Measurements from ENCODE around the gene KRTAP10-9.
"Not testable (repeated sequence)": the region's sequence is repeated elsewhere in the genome, so short reads cannot be mapped to it uniquely, and the experiment has no call there.

KRTAP10-9 gene

DNA sequence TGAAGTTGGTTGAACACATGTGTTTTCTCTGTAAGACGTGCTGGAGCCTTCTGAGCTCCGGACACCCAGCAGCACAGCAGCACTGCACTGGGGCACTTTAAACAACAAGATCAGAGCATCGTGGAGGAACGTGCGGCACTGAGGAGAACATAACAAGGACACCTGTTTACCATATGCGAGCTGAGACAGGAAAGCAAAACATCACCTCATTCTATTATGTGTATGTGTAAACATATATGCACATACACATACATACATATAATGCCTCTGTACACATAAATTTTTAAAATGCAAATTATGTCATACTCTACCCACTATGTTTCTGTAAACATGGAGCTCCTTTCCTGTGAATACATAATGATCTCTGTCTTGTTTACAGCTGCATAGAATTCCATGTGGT lies 31.4 kb upstream of the KRTAP10-9 start:
- in situ Hi-C loops (cut with MboI; ENCODE audit: low sequenced_read_pairs) = no loop called here

DNA sequence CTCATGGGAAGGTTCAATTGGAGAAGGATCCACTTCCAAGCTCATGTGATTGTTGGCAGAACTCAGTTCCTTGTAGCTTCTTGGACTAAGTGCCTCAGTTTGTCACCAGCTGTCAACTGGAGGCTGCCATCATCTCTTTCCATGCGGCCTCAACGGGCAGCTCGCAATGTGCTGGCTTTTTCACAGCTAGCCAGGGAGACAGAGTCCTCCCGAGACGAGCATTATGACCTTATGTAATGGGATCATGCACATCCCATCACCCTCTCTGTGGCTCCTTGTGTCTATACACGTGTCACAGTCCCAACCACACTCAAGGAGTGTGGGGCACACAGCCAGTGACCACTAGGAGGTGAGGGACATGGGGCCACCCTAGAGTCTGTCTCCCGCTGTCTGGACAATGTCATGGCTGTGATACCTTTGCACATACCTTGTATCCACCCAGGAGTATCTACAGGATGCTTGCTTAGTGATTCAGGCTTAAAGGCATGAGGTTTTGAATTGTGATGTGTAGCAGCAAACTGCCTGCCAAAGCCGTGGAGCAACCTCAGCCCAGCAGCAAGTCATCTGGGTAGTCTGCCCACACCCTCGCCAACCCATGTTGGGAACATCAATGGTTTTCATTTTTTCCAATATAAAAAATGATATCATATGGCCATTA lies 30.7 kb upstream of the KRTAP10-9 start:
- in situ Hi-C loops (cut with MboI; ENCODE audit: low sequenced_read_pairs) = no loop called here

DNA sequence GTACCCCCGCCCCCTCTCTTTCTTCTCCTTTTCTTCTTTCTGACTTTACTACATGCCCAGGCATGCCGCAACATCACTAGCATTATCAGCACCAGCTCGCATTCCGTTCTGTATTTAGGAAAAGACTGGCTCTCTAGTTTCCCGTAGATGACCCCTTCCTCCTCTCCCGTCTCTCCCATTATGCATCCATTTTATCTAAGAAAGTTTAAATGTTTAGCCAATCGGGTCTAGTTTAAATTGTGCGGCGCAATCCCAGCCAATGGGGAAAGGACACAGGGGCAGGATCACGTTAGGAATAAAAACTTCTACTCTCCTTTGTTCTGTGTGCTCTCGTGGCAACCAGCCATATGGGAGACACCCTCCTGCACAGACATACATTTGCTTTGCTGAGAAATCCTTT lies 28.8 kb upstream of the KRTAP10-9 start:
- in situ Hi-C loops (cut with MboI; ENCODE audit: low sequenced_read_pairs) = no loop called here

DNA sequence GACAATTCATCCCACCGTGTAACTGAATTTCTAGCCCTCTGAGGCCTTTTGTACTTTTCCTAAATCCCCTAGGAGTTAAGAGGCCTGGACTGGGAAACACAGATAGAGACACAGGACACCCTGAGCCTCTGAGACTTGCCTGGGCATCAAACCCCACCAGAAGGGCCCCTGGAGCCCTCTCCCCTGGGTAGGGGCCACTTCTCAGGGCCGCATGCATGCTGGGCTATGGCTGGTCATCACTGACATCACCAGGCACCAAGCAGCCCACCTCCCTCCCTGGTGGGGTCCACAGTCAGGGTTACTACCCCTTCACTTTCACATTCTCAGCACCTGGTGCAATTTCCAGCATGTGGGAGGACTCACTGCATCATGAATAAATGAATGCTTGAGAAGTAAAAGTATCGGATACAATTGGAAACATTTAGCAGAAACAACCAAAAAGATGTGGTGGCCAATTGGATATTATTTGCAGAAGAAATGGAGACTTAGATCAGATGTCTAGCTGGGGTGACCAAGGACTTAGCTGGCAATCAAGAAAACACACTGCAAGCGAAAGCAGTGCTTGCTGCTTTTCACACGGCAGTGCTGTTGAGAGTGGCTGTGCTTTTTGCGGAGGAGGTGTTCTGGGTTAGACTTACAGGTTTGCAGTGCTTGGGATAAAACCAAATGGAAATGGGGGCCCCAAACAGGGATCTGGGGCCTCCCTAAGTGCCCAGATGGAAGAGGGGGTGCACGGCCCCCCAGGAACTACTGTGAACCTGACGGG lies 27.4 kb upstream of the KRTAP10-9 start:
- in situ Hi-C loops (cut with MboI; ENCODE audit: low sequenced_read_pairs) = no loop called here

DNA sequence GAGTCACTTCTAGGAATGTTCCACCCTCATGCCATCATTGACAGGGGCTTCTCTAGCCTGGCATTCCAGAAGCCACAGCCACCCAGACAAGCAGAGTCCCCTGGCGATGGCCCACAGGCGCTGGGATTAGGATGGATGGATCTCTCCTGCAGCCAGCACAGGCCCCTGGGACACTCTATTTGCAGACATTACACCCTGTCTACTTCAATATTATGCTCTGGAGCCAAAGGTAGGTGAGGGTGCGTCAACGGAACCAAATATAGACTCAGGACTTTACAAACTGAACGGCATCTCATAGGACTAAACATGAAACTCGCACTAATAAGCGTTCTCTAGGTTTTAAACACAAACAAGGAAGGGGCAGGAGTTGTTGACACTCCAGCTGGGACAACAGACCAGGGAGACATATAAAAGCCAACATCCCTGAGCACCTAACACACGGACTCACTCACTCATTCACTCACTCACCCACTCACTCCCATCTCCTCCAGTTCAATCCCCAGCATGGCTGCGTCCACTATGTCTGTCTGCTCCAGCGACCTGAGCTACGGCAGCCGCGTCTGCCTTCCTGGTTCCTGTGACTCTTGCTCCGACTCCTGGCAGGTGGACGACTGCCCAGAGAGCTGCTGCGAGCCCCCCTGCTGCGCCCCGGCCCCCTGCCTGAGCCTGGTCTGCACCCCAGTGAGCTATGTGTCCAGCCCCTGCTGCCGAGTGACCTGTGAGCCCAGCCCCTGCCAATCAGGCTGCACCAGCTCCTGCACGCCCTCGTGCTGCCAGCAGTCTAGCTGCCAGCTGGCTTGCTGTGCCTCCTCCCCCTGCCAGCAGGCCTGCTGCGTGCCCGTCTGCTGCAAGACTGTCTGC lies 26.5 kb upstream of the KRTAP10-9 start, which contains the start of gene KRTAP10-7:
Gene KRTAP10-7, plus strand, starts transcription at position 480 of the 861 bp plus-strand sequence. Its CDS starts 25 bp downstream, at position 505.
- in situ Hi-C loops (cut with MboI; ENCODE audit: low sequenced_read_pairs) = not testable (repeated sequence)

DNA sequence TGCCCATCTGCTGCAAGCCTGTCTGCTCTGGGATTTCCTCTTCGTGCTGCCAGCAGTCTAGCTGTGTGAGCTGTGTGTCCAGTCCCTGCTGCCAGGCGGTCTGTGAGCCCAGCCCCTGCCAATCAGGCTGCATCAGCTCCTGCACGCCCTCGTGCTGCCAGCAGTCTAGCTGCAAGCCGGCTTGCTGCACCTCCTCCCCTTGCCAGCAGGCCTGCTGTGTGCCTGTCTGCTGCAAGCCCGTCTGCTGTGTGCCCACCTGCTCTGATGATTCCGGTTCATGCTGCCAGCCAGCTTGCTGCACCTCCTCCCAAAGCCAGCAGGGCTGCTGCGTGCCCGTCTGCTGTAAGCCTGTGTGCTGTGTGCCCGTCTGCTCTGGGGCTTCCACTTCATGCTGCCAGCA lies 25.8 kb upstream of the KRTAP10-9 start:
- in situ Hi-C loops (cut with MboI; ENCODE audit: low sequenced_read_pairs) = not testable (repeated sequence)

DNA sequence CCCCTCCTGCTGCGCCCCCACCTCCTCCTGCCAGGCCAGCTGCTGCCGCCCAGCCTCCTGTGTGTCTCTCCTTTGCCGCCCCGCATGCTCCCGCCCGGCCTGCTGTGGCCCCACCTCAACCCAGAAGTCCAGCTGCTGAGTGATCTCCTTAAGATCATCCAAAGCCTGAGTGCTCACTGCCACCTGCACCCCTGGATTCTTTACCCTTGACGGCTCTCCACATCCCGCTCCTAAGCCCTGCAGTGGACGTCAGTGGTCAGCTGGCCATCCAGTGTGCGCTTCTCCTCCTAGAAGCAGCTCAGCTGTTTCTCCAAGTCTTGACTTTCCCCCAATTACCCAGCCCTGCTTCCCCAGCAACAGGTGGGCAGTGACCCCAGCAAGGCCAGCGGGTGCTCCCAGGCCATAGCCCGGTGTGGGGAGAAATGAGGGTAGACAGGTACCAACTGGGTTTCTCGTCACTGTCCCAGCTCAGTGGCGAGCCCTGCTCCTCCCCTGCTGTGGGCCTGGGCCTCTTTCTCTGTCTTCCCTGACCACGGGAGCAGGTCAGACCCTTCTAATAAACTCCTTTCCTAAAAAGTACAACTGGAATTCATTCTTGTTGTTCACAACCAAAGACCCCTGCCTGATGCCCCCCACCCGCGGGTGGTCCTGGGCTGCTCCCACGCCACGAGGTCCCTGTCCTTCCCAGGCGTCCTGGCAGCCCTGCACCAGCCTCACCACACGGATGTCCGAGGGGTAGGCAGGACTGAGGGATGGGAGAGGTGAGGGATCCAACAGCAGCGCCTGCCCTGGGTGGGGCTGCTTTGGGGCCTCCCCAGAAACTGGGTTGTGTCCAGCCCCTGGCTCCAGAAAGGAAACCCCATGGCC lies 25.1 kb upstream of the KRTAP10-9 start:
- in situ Hi-C loops (cut with MboI; ENCODE audit: low sequenced_read_pairs) = no loop called here

DNA sequence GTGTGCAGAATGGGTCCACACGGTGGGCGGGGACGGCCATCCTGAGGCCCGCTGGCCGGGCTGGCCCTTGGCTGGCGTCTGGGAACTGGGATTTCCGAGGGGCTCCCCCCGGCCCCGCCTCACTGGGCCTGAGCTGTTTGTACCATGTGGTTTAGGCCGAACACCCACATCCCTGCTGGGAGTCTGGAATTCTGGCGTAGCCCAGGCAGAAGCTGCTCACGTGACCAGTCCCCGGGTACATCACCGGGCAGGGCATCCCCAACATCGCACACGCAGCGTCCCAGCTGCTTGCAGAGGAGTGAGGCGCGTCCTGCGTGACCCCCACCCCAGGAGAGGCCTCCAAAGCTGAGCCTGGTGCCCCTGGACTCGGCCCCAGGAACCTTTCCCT lies 24.4 kb upstream of the KRTAP10-9 start:
- in situ Hi-C loops (cut with MboI; ENCODE audit: low sequenced_read_pairs) = no loop called here

DNA sequence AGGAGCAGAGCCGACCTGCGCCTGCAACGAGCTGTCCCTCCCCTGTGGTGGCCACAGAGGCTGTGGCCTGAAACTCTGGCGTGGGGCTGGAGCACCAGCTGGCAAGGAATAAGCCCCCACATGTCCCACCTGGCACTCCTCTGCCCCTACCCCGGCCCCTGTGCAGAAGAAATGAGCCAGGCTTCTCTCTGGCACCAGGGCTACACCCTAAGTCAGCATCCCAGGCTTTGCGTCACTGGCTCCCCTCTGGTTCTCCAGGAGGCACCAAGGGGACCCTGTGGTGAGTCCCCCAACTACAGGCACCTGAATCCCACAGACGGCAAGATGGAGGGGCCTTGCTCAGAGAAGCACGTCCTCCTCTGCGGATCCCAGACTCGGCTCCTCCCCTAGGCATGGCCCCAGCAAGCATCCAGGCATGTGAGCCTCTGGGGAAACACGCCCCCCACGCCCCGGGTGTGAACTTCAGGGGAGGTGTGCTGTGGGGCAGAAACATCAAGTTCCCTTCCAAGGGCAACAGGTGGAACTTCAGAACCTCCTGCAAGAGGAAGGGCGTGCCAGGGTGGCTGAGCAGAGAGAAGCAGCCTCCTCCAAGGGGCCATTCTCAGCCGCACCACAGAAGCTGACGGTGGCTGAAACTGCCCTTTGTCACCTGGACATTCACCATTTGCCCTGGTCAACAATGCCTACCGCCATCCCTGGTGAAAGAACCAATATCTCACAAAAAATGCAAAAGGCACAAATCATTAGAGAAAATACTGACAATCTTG lies 23.6 kb upstream of the KRTAP10-9 start:
- in situ Hi-C loops (cut with MboI; ENCODE audit: low sequenced_read_pairs) = no loop called here

DNA sequence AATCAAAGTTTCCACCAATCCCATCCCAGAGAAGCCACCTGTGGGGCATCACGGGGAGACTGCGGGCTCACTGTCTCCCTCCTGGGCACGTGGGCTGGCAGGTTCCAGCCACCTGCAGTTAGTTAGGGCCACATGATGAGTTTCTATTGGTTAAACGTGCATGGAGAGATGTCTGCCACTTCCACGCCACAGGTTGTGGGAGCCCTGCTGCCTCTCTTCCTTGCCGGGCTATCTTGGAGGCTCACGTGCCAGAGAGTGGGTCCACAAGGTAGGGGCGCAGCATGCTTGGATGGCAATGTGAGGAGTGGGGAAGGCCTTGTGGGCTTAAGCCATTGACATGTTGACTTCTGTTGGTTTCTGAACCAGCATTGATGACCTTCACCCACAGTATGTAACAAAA lies 23.0 kb upstream of the KRTAP10-9 start:
- in situ Hi-C loops (cut with MboI; ENCODE audit: low sequenced_read_pairs) = no loop called here

DNA sequence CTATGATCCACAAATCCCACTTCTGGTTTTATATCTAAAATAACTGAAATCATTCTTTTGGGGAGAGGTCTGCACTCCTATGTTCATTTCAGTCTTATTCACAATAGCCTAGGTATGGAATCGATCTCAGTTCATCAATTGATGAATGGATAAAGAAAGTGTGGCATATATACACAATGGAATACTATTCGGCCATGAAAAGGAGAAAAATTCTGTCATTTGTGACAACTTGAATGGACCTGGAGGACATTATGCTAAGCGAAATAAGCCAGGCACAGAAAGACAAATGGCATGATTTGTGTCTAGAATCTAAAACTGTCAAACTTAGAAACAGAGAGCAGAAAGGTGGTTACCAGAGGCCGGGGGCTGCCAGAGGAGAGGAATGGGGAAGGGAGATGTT lies 20.4 kb upstream of the KRTAP10-9 start:
- in situ Hi-C loops (cut with MboI; ENCODE audit: low sequenced_read_pairs) = no loop called here

DNA sequence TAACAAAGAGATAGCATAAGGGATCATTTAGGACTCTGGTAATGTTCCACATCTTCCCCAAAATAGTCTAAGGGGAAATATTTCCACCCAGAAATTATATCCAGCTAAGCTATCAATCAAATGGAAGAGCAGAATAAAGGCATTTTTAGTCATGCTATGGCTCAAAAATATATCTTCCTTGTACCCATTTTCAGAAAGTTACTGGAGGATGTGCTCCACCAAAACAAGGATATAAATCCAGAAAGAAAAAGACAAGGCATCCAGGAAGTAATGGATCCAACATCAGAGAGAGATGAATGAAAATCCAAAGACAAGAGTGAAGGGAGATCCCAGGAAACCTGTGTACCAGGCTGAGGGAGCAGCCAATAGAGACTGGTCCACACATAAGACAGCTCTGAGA lies 17.7 kb upstream of the KRTAP10-9 start:
- in situ Hi-C loops (cut with MboI; ENCODE audit: low sequenced_read_pairs) = no loop called here

DNA sequence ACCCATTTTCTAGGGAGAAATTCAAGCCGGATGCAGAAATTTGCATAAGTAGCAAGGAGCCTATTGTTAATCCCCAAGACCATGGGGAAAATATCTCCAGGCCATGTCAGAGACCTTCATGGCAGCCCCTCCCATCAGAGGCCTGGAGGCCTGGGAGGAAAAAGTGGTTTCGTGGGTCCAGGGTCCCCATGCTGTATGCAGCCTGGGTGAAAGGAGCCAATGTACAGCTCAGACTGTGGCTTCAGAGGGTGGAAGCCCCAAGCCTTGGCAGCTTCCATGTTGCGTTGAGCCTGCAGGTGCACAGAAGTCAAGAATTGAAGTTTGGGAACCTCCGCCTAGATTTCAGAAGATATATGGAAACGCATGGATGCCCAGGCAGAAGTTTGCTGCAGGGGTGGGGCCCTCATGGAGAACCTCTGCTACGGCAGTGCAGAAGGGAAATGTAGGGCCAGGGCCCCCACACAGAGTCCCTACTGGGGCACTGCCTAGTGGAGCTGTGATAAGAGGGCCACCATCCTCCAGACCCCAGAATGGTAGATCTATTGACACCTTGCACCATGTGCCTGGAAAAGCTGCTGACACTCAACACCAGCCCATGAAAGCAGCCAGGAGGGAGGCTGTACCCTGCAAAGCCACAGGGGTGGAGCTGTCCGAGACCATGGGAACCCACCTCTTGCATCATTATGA lies 16.6 kb upstream of the KRTAP10-9 start:
- in situ Hi-C loops (cut with MboI; ENCODE audit: low sequenced_read_pairs) = not testable (repeated sequence)

DNA sequence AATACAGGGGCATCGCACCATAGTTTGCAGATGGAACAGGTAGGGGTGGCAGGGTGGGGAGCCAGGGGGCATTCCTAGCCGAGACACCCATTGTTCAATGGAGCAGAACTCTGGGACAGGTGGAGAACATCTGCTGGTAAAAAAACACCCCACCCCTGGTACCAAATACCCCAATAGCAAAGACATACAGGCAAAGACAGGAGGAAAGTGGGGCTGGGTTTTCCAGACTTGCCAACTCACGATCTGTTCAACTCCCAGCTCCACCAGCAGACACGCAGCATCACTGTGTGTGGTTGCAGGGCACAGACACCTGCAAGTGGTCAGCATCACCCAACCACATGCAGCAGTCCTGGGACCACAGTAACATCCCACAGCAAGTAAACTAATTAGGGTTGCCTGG lies 15.3 kb upstream of the KRTAP10-9 start:
- in situ Hi-C loops (cut with MboI; ENCODE audit: low sequenced_read_pairs) = no loop called here

DNA sequence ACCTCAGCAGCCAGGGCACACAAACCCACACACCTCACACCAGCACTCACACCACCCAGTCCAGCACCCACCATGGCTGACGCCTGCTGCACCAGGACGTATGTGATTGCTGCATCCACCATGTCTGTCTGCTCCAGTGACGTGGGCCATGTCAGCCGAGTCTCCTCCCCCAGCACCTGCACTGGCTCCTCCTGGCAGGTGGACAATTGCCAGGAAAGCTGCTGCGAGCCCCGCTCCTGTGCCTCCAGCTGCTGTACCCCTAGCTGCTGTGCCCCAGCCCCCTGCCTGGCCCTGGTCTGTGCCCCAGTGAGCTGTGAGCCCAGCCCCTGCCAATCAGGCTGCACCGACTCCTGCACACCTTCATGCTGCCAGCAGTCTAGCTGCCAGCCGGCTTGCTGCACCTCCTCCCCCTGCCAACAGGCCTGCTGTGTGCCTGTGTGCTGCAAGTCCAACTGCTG lies 14.8 kb upstream of the KRTAP10-9 start, which contains the start of gene KRTAP10-8:
Gene KRTAP10-8, plus strand, starts transcription at position 51 of the 458 bp plus-strand sequence. Its CDS starts 22 bp downstream, at position 73.
- in situ Hi-C loops (cut with MboI; ENCODE audit: low sequenced_read_pairs) = no loop called here

DNA sequence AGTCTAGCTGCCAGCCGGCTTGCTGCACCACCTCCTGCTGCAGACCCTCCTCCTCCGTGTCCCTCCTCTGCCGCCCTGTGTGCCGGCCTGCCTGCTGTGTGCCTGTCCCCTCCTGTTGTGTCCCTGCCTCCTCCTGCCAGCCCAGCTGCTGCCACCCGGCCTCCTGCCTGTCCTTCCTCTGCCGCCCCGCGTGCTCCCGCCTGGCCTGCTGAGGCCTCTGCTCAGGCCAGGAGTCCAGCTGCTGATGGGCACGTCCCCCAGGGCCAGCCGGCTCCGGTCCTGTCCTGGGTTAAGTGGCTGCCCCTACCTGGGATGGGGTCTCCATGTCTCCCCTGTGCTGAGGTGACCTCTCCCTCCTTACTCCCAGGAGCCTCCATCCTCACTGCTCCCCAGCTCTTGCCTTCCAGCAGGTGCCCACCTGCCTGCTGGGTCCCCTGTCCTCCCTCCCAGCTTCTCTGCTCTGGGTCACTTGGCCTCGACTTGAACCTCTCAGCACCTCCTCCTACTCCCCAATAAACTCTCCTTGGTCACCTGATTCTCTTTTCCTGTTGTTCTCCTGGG lies 14.1 kb upstream of the KRTAP10-9 start:
- in situ Hi-C loops (cut with MboI; ENCODE audit: low sequenced_read_pairs) = no loop called here

DNA sequence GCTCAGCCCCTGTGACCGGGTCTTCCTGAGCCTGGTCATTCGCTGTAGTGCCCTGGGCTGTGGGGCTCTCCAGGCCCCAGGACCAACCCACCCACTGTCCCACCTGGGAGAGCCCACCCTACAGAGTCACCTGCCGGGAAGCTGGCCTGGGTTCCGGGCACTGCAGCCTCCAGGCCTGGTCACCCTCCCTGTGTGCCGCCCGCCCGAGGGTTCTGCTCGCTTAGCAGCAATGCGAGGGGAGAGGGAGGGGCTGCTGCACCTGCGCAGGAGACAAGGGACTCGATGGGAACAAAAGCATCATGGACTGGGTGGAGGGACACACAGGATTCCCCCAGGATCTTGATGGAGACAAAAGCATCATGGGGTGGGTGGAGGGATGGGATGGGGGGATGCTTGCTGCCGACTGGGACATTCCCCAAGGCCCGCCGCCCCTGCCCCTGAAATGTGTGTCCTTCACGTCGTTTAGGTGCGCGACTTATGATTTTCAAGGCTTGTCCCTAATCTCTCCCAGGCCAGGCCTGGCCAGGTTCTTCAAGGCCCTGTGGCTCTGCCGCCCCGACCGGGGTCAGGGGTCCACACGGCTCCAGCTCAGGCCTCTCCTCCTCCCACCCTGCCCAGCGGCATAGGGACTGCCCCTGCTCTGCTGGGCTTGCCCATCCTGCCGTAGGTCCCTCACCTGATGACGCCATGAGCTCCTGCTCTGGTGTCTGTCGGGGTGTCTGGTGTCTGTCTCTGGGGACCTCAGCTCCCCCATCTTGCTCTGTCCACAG lies 13.3 kb upstream of the KRTAP10-9 start:
- in situ Hi-C loops (cut with MboI; ENCODE audit: low sequenced_read_pairs) = no loop called here

DNA sequence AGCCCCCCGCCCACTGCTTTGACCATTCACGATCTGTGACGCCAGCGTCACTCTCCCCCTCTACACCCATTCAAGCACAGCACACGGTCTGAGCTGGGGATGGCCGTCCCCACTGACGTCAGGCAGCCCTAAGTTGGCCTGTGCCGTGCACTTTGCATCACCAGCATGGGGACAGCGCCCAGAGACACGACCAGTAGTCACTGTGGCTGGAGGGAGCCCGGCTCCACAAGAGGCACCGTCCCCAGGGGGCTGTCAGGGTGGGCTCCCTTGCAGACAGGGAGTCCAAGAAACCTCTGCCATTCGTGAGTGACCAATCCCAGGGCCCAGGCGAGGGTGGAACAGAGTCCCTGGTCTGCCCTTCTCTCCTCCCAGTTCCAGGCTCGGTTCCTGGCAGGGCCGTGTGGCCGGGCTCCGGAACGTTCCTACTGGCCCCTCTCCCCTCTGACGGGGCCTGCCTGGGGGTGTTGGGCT lies 12.7 kb upstream of the KRTAP10-9 start:
- in situ Hi-C loops (cut with MboI; ENCODE audit: low sequenced_read_pairs) = no loop called here

Data from HL-60/S4 (cell line).